GM12878 (cell line): ENCODE data around the gene DCC. TPM values are rescaled to one million over a fixed set of nuclear protein-coding genes. Genes with fewer than 3 reads are reported as not detected.

Experiments used
- ATAC-seq: fragments of 200-7000 bp; cut with Tn5 transposase; 3 replicates; pipeline ENCODE4 v1.9.1; 2020; ENCODE audit warnings: mild to moderate bottlenecking, moderate library complexity
- BruUV-seq: library from RNA; stranded (reverse); fragments of 400-500 nt; replicated peaks from 2 replicates; lab custom pipeline; 2021; lab: Mats Ljungman, UMichigan
- CTCF ChIA-PET: fragments of 300-600 bp; sonication (Branson Sonifier 250); formaldehyde crosslinking; extraction: SDS; loops from one replicate; lab custom pipeline; 2021; ENCODE audit warnings: inconsistent platforms; lab: Yijun Ruan, JAX
- POLR2A ChIA-PET: fragments of 350-600 bp; formaldehyde crosslinking; extraction: SDS; loops from one replicate; lab custom pipeline; 2021; ENCODE audit warnings: inconsistent platforms; lab: Charles Lee
- RAD21 ChIA-PET: fragments of 300-600 bp; sonication (Branson Sonifier 250); formaldehyde crosslinking; loops from one replicate; lab custom pipeline; 2023; ENCODE audit warnings: antibody characterized with exemption; ENCODE audit not compliant: unreplicated experiment; lab: Charles Lee
- SMC1A ChIA-PET: fragments of 300-600 bp; sonication (Branson Sonifier 250); formaldehyde crosslinking; loops from one replicate; lab custom pipeline; 2023; ENCODE audit not compliant: unreplicated experiment, uncharacterized antibody; lab: Charles Lee
- DNase-seq: peaks from one replicate; pipeline ENCODE4 v3.0.0-alpha.2; 2011; ENCODE audit warnings: low read depth, low spot score
- FAIRE-seq: peaks from 3 replicates; lab custom pipeline; 2011; peaks lifted over from hg19 to GRCh38; lab: Jason Lieb, UNC
- H2AFZ ChIP-seq: 2 replicates; pipeline ENCODE4 v1.6.0; 2011; ENCODE audit warnings: low read depth, low read length, control low read depth; ENCODE audit not compliant: control insufficient read depth
- H3K27ac ChIP-seq: 2 replicates; pipeline ENCODE4 v1.5.1; 2011; ENCODE audit warnings: control low read depth; ENCODE audit not compliant: control insufficient read depth, insufficient read depth
- H3K27me3 ChIP-seq, 2 experiments: replicated peaks in 1 of 2; 2 replicates each; pipeline versions ENCODE4 v1.6.0 to v1.6.1; 2011; ENCODE audit warnings: low read length in 1 of 2; ENCODE audit not compliant: control insufficient read depth in 2 of 2, insufficient read depth in 2 of 2
- H3K36me3 ChIP-seq, 2 experiments: 2 replicates each; pipeline ENCODE4 v1.5.1; 2011; ENCODE audit warnings: low read length in 1 of 2; ENCODE audit not compliant: control insufficient read depth in 2 of 2, insufficient read depth in 2 of 2
- H3K4me1 ChIP-seq: 2 replicates; pipeline ENCODE4 v1.6.1; 2011; ENCODE audit warnings: mild to moderate bottlenecking, low read length, moderate library complexity, mixed read lengths; ENCODE audit not compliant: control insufficient read depth, insufficient read depth
- H3K4me2 ChIP-seq: 2 replicates; pipeline ENCODE4 v1.6.0; 2011; ENCODE audit warnings: control low read depth; ENCODE audit not compliant: control insufficient read depth, insufficient read depth
- H3K4me3 ChIP-seq: fragments of 200-600 bp; sonication (generic); 2 replicates; pipeline ENCODE4 v1.5.1; 2016
- H3K79me2 ChIP-seq: 2 replicates; pipeline ENCODE4 v1.6.0; 2011; ENCODE audit warnings: low read length; ENCODE audit not compliant: control insufficient read depth, insufficient read depth
- H3K9ac ChIP-seq: 2 replicates; pipeline ENCODE4 v1.8.0; 2011; ENCODE audit warnings: low read length, control low read depth, mixed read lengths; ENCODE audit not compliant: control insufficient read depth, insufficient read depth
- H3K9me3 ChIP-seq: replicated peaks from 3 replicates; pipeline ENCODE4 v1.5.1; 2011; ENCODE audit warnings: mild to moderate bottlenecking, low read length; ENCODE audit not compliant: control insufficient read depth, insufficient read depth
- H4K20me1 ChIP-seq: 2 replicates; pipeline ENCODE4 v1.6.0; 2011; ENCODE audit not compliant: control insufficient read depth, insufficient read depth
- BCL3 ChIP-seq: IDR thresholded peaks from 2 replicates; pipeline ENCODE4 v1.6.1; 2011; ENCODE audit warnings: borderline replicate concordance, low read depth, mild to moderate bottlenecking, moderate library complexity, low read length; ENCODE audit not compliant: insufficient read depth, poor library complexity, severe bottlenecking
- BHLHE40 ChIP-seq, 2 experiments: fragments of 450-650 bp in 1 of 2; IDR thresholded peaks; 2 replicates each; pipeline ENCODE4 v1.6.1; 2011 to 2017; ENCODE audit warnings: low read depth in 2 of 2, borderline replicate concordance in 1 of 2, improper control_type of control experiment in 1 of 2, low read length in 1 of 2, mild to moderate bottlenecking in 1 of 2
- CREB1 ChIP-seq: IDR thresholded peaks from 2 replicates; pipeline ENCODE4 v1.6.1; 2012; ENCODE audit warnings: low read depth, mild to moderate bottlenecking, inconsistent platforms
- FOS ChIP-seq: IDR thresholded peaks from 3 replicates; pipeline ENCODE4 v1.6.1; 2011; ENCODE audit warnings: borderline replicate concordance; ENCODE audit not compliant: insufficient read length; ENCODE audit errors: extremely low read depth
- HDGF ChIP-seq: fragments of 450-650 bp; IDR thresholded peaks from 2 replicates; pipeline ENCODE4 v1.6.1; 2016; ENCODE audit warnings: antibody characterized with exemption
- JUNB ChIP-seq: IDR thresholded peaks from 2 replicates; pipeline ENCODE4 v1.6.1; 2016; ENCODE audit warnings: antibody characterized with exemption, mild to moderate bottlenecking
- NFYB ChIP-seq: IDR thresholded peaks from 2 replicates; pipeline ENCODE4 v1.6.1; 2011; ENCODE audit warnings: low read depth, mild to moderate bottlenecking, low read length, improper control_type of control experiment, moderate library complexity; ENCODE audit not compliant: insufficient read depth
- RAD51 ChIP-seq: fragments of 450-650 bp; IDR thresholded peaks from 2 replicates; pipeline ENCODE4 v1.6.1; 2016; ENCODE audit warnings: moderate library complexity, mild to moderate bottlenecking, inconsistent platforms
- SREBF2 ChIP-seq: IDR thresholded peaks from 2 replicates; pipeline ENCODE4 v1.6.1; 2012; ENCODE audit warnings: mild to moderate bottlenecking, low read length
- STAT1 ChIP-seq: fragments of 450-650 bp; conservative IDR thresholded peaks from 2 replicates; pipeline ENCODE4 v1.6.1; 2014; ENCODE audit warnings: antibody characterized with exemption, mild to moderate bottlenecking
- WGBS: methylation state at CpG from one replicate; pipeline ENCODE4 v1.1.6; 2016; ENCODE audit warnings: low lambda C conversion rate; ENCODE audit not compliant: insufficient replicate concordance, insufficient coverage; ENCODE audit errors: missing lambda C conversion rate; 5-methylcytosine and 5-hydroxymethylcytosine counted together
- in situ Hi-C: fragments of 300-500 bp; cut with MboI; formaldehyde crosslinking; loops from 9 replicates; pipeline ENCODE4 v1.14.3; 2018; ENCODE audit warnings: mixed read lengths
- intact Hi-C: fragments of 100-400 bp; cut with micrococcal nuclease; formaldehyde crosslinking; loops from one replicate; pipeline ENCODE4 v1.14.2; 2022; ENCODE audit not compliant: unreplicated experiment
- polyA plus RNA-seq, 11 experiments: library from polyadenylated mRNA; depleted of rRNA in 4 of 11; unstranded in 6 of 11; stranded (reverse) in 5 of 11; fragments of >200 nt; fragmentation: Nextera tagmentation in 4 of 11; fragmentation: Illumina TruSeq in 1 of 11; extraction: Ambion mirVana in 4 of 11; extraction: Trizol in 1 of 11; gene quantifications; 1 replicate in 1 of 11; 2 replicates in 10 of 11; pipeline versions ENCODE4 v1.2.1 to v1.2.3, GENCODE V29; 2011 to 2016; ENCODE audit warnings: inconsistent platforms in 2 of 11, missing spikeins in 2 of 11, low read depth in 1 of 11
- total RNA-seq, 4 experiments: library from RNA; depleted of rRNA in 3 of 4; stranded (reverse); fragments of >200 nt in 3 of 4; fragmentation: Illumina TruSeq in 1 of 4; extraction: Trizol in 1 of 4; gene quantifications; 2 replicates each; pipeline versions ENCODE4 v1.2.1 to v1.2.3, GENCODE V29; 2013 to 2021
- TF ChIP-seq, protein P1 (sequence below): fragments of 450-650 bp; formaldehyde crosslinking; IDR thresholded peaks from 2 replicates; pipeline ENCODE4 v1.4.0; 2022; ENCODE audit warnings: mild to moderate bottlenecking, moderate library complexity
- TF ChIP-seq, protein P2 (sequence below): fragments of 450-650 bp; IDR thresholded peaks from 2 replicates; pipeline ENCODE4 v1.6.1; 2017; ENCODE audit warnings: mild to moderate bottlenecking

The DCC gene
- total and polyA plus RNA-seq, 10 of the 15 experiments (the other 5 are each of a cell fraction or from before 2014, with no cell fraction given), result 0.01 TPM; not detected in 9

GRCh38 chr18:53241161-53241560 lies 901.2 kb downstream of the DCC start:
- BruUV-seq, result no TSS peak
- FAIRE-seq, result no peak
- Histone ChIP-seq H3K36me3 (no peaks in the 10 kb centered on the region), H3K79me2 (no peaks in the 10 kb centered on the region), H3K4me3 (no peak overlapping the region), H2AFZ (no peak overlapping the region), H3K9me3 (no peaks in the 10 kb centered on the region), H3K4me1 (no peaks in the 10 kb centered on the region), H3K27ac (no peak overlapping the region), H4K20me1 (no peaks in the 10 kb centered on the region), H3K4me2 (no peak overlapping the region), H3K27me3 (no peaks in the 10 kb centered on the region), H3K9ac (no peak overlapping the region)
- DNase-seq, result no peak
- no peak for ATAC-seq
- intact Hi-C loops, result no loop called here
- CTCF ChIA-PET, result no interaction called here
- POLR2A ChIA-PET, result no interaction called here
- SMC1A ChIA-PET, result no interaction called here
- in situ Hi-C loops, result no loop called here
- no peak for TF ChIP-seq STAT1
- TF ChIP-seq FOS, result no peak
- WGBS, result 0% methylated on average over 3 of the region's 3 CpGs
- RAD21 ChIA-PET, result no interaction called here

GRCh38 chr18:53253789-53254188 lies 913.8 kb downstream of the DCC start:
- POLR2A ChIA-PET, result no interaction called here
- ATAC-seq, result no peak
- H3K27me3 ChIP-seq, result no peaks in the 10 kb centered on the region
- no peak for FAIRE-seq
- no peak overlapping the region for H3K9ac ChIP-seq
- no peak overlapping the region for H2AFZ ChIP-seq
- no peaks in the 10 kb centered on the region for H3K79me2 ChIP-seq
- in situ Hi-C loops (no loop called here), intact Hi-C loops (no loop called here)
- BruUV-seq, result no TSS peak
- no peaks in the 10 kb centered on the region for H3K9me3 ChIP-seq
- RAD21 ChIA-PET, result no interaction called here
- DNase-seq, result no peak
- no peak overlapping the region for H3K27ac ChIP-seq
- no peak overlapping the region for H3K4me2 ChIP-seq
- no peaks in the 10 kb centered on the region for H4K20me1 ChIP-seq
- H3K36me3 ChIP-seq, result no peaks in the 10 kb centered on the region
- no peaks in the 10 kb centered on the region for H3K4me1 ChIP-seq
- whole genome bisulfite sequencing, result 0% methylated on average over 1 of the region's 1 CpG
- SMC1A ChIA-PET, result no interaction called here
- no peak overlapping the region for H3K4me3 ChIP-seq
- CTCF ChIA-PET, result no interaction called here
- TF ChIP-seq BHLHE40 (IDR thresholded peaks at IDR 0.05; ENCODE audit: borderline replicate concordance in 1 of 2, low read depth in 2 of 2, low read length in 1 of 2) (no peak), HDGF (no peak), JUNB (no peak), SREBF2 (no peak), BCL3 (no peak), NFYB (no peak), RAD51 (no peak), CREB1 (no peak)
- TF ChIP-seq, protein P1, sequence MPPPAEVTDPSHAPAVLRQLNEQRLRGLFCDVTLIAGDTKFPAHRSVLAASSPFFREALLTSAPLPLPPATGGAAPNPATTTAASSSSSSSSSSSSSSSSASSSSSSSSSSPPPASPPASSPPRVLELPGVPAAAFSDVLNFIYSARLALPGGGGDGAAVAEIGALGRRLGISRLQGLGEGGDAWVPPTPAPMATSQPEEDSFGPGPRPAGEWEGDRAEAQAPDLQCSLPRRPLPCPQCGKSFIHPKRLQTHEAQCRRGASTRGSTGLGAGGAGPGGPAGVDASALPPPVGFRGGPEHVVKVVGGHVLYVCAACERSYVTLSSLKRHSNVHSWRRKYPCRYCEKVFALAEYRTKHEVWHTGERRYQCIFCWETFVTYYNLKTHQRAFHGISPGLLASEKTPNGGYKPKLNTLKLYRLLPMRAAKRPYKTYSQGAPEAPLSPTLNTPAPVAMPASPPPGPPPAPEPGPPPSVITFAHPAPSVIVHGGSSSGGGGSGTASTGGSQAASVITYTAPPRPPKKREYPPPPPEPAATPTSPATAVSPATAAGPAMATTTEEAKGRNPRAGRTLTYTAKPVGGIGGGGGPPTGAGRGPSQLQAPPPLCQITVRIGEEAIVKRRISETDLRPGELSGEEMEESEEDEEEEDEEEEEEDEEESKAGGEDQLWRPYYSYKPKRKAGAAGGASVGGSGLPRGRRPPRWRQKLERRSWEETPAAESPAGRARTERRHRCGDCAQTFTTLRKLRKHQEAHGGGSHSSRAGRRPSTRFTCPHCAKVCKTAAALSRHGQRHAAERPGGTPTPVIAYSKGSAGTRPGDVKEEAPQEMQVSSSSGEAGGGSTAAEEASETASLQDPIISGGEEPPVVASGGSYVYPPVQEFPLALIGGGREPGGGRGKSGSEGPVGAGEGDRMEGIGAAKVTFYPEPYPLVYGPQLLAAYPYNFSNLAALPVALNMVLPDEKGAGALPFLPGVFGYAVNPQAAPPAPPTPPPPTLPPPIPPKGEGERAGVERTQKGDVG (CRISPR knock-in tag), result no peak
- TF ChIP-seq, protein P2, sequence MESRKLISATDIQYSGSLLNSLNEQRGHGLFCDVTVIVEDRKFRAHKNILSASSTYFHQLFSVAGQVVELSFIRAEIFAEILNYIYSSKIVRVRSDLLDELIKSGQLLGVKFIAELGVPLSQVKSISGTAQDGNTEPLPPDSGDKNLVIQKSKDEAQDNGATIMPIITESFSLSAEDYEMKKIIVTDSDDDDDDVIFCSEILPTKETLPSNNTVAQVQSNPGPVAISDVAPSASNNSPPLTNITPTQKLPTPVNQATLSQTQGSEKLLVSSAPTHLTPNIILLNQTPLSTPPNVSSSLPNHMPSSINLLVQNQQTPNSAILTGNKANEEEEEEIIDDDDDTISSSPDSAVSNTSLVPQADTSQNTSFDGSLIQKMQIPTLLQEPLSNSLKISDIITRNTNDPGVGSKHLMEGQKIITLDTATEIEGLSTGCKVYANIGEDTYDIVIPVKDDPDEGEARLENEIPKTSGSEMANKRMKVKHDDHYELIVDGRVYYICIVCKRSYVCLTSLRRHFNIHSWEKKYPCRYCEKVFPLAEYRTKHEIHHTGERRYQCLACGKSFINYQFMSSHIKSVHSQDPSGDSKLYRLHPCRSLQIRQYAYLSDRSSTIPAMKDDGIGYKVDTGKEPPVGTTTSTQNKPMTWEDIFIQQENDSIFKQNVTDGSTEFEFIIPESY, result no peak
